Measurements from ENCODE around the gene PRKRIP1. TPM values are rescaled to one million over a fixed set of nuclear protein-coding genes. Genes with fewer than 3 reads are reported as not detected.

Gene PRKRIP1
- polyA plus RNA-seq, 3 donors, result 6.6 to 27.0 (median 7.4) TPM

DNA sequence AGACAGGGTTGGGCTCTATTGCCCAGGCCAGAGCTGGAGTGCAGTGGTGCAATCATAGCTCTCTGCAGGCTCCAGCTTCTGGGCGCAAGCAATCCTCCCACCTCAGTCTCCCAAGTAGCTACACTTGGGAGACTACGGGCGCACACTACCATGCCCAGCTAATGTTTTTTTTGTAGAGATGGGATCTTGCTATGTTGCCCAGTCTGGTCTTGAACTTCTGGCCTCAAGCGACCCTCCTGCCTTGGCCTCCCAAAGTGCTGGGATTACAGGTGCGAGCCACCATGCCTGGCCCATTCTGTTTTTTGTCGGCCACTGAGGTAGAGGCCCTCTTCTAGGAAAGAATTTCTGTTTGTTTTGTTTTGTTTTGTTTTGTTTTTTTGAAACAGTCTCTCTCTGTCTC is 56.3 kb downstream of the PRKRIP1 start:
- Histone ChIP-seq H3K27me3 (ENCODE audit: control insufficient read depth in 2 of 2, insufficient read depth in 2 of 2, low read length in 2 of 2) (no peaks in the 10 kb centered on the region), H3K4me1 (ENCODE audit: control insufficient read depth in 1 of 2, insufficient read depth in 2 of 2, low read length in 2 of 2) (no peaks in the 10 kb centered on the region), H2AFZ (ENCODE audit: insufficient read depth, low read depth, low read length, poor library complexity, severe bottlenecking) (no peak overlapping the region), H4K20me1 (ENCODE audit: insufficient read depth, low read length) (peaks cover 11% of the 10 kb centered on the region), H3K4me3 (replicated peaks in 1 of 3; ENCODE audit: low read depth in 2 of 3, low read length in 3 of 3) (no peak overlapping the region), H3K9ac (ENCODE audit: insufficient read depth, low read length, poor library complexity, severe bottlenecking) (no peak overlapping the region), H3K36me3 (replicated peaks in 1 of 2; ENCODE audit: control insufficient read depth in 1 of 2, insufficient read depth in 2 of 2, low read length in 2 of 2) (peaks cover 24 to 30% of the 10 kb centered on the region in 2 donors), H3K4me2 (replicated peaks; ENCODE audit: extremely low read depth, low read length, poor library complexity, severe bottlenecking) (no peak overlapping the region), H3K27ac (ENCODE audit: low read depth in 1 of 2, low read length in 2 of 2) (no peak overlapping the region), H3K9me3 (replicated peaks in 1 of 2; ENCODE audit: control insufficient read depth in 1 of 2, insufficient read depth in 1 of 2, low read length in 2 of 2) (no peaks in the 10 kb centered on the region), H3K79me2 (ENCODE audit: insufficient read depth, low read length) (no peaks in the 10 kb centered on the region)
- TF ChIP-seq, protein P1, sequence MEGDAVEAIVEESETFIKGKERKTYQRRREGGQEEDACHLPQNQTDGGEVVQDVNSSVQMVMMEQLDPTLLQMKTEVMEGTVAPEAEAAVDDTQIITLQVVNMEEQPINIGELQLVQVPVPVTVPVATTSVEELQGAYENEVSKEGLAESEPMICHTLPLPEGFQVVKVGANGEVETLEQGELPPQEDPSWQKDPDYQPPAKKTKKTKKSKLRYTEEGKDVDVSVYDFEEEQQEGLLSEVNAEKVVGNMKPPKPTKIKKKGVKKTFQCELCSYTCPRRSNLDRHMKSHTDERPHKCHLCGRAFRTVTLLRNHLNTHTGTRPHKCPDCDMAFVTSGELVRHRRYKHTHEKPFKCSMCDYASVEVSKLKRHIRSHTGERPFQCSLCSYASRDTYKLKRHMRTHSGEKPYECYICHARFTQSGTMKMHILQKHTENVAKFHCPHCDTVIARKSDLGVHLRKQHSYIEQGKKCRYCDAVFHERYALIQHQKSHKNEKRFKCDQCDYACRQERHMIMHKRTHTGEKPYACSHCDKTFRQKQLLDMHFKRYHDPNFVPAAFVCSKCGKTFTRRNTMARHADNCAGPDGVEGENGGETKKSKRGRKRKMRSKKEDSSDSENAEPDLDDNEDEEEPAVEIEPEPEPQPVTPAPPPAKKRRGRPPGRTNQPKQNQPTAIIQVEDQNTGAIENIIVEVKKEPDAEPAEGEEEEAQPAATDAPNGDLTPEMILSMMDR (IDR thresholded peaks at IDR 0.05), result no peak
- DNase-seq, result no peak
- H3K4me3 Mint-ChIP-seq, result no peak overlapping the region
- H3K9me3 Mint-ChIP-seq, result no peaks in the 10 kb centered on the region
- 100% methylated on average over 2 of the region's 6 CpGs for WGBS (ENCODE audit: insufficient coverage)
- H3K27ac Mint-ChIP-seq, result no peak overlapping the region
- no peaks in the 10 kb centered on the region for H3K27me3 Mint-ChIP-seq (ENCODE audit: low read depth in 3 of 3)
- no peaks in the 10 kb centered on the region for H3K4me1 Mint-ChIP-seq
- peaks cover 15 to 33% of the 10 kb centered on the region in 2 donors for H3K36me3 Mint-ChIP-seq
- intact Hi-C loops (cut with micrococcal nuclease), result loop anchor here in 1 of 2 donors (5.0 to 10.0 kb wide), 2 partner anchors 40 to 168 kb away; partner anchors contain the start of gene SH2B2

GRCh38 chr7:102453319-102453718 is 57.2 kb downstream of the PRKRIP1 start:
- Histone ChIP-seq H3K27me3 (ENCODE audit: control insufficient read depth in 2 of 2, insufficient read depth in 2 of 2, low read length in 2 of 2) (no peaks in the 10 kb centered on the region), H4K20me1 (ENCODE audit: insufficient read depth, low read length) (peaks cover 7% of the 10 kb centered on the region), H3K36me3 (replicated peaks in 1 of 2; ENCODE audit: control insufficient read depth in 1 of 2, insufficient read depth in 2 of 2, low read length in 2 of 2) (peaks cover 25 to 30% of the 10 kb centered on the region in 2 donors), H3K4me3 (replicated peaks in 1 of 3; ENCODE audit: low read depth in 2 of 3, low read length in 3 of 3) (no peak overlapping the region), H3K27ac (ENCODE audit: low read depth in 1 of 2, low read length in 2 of 2) (no peak overlapping the region), H3K9ac (ENCODE audit: insufficient read depth, low read length, poor library complexity, severe bottlenecking) (no peak overlapping the region), H3K79me2 (ENCODE audit: insufficient read depth, low read length) (no peaks in the 10 kb centered on the region), H3K4me2 (replicated peaks; ENCODE audit: extremely low read depth, low read length, poor library complexity, severe bottlenecking) (no peak overlapping the region), H3K4me1 (ENCODE audit: control insufficient read depth in 1 of 2, insufficient read depth in 2 of 2, low read length in 2 of 2) (no peaks in the 10 kb centered on the region), H3K9me3 (replicated peaks in 1 of 2; ENCODE audit: control insufficient read depth in 1 of 2, insufficient read depth in 1 of 2, low read length in 2 of 2) (no peaks in the 10 kb centered on the region), H2AFZ (ENCODE audit: insufficient read depth, low read depth, low read length, poor library complexity, severe bottlenecking) (no peak overlapping the region)
- DNase-seq, result no peak
- Mint-ChIP-seq H3K9me3 (no peaks in the 10 kb centered on the region), H3K36me3 (peaks cover 15 to 37% of the 10 kb centered on the region in 2 donors), H3K27ac (peak overlapping the region in 1 of 7 donors; percentile 33), H3K27me3 (ENCODE audit: low read depth in 3 of 3) (no peaks in the 10 kb centered on the region), H3K4me1 (no peaks in the 10 kb centered on the region), H3K4me3 (no peak overlapping the region)
- TF ChIP-seq, protein P1 (IDR thresholded peaks at IDR 0.05), result no peak
- intact Hi-C loops (cut with micrococcal nuclease), result loop anchor here in 1 of 2 donors (5.0 to 10.0 kb wide), 2 partner anchors 41 to 169 kb away; partner anchors contain the start of gene SH2B2
- WGBS (ENCODE audit: insufficient coverage), result 93% methylated on average over 6 of the region's 7 CpGs

Measured in CD14-positive monocyte (primary cell).